ENCODE results near the gene AADACL2. TPM values are rescaled to one million over a fixed set of nuclear protein-coding genes. Genes with fewer than 3 reads are reported as not detected.

Gene AADACL2
- not detected for total RNA-seq

- DNase-seq (ENCODE audit: low spot score in 2 of 2) (no peak), FAIRE-seq (no peak)
These were observed at the start of gene AADACL2 for GRCh38 chr3:151733613-151734012. Gene AADACL2 (plus strand): TSS chr3:151733927. CDS start chr3:151734036, 109 bp downstream.

- DNase-seq (ENCODE audit: low spot score in 2 of 2) (no peak), FAIRE-seq (no peak)
These were observed 49.6 kb upstream of the AADACL2 start for GRCh38 chr3:151684094-151684493.

- DNase-seq (ENCODE audit: low spot score in 2 of 2): no peak
- FAIRE-seq: no peak
These were observed 47.5 kb upstream of the AADACL2 start for GRCh38 chr3:151686257-151686656.

GRCh38 chr3:151687076-151687475 lies 46.7 kb upstream of the AADACL2 start:
- FAIRE-seq: no peak

GRCh38 chr3:151688571-151688970 lies 45.2 kb upstream of the AADACL2 start:
- DNase-seq (ENCODE audit: low spot score in 2 of 2) (no peak), FAIRE-seq (no peak)

More at GRCh38 chr3:151687076-151687475, 46.7 kb upstream of the AADACL2 start:
- no peak for DNase-seq (ENCODE audit: low spot score in 2 of 2)

- no peak for DNase-seq (ENCODE audit: low spot score in 2 of 2)
- FAIRE-seq: no peak
These were observed 43.1 kb upstream of the AADACL2 start for GRCh38 chr3:151690645-151691044.

- DNase-seq (ENCODE audit: low spot score in 2 of 2): no peak
- FAIRE-seq: no peak
These were observed 36.2 kb upstream of the AADACL2 start for GRCh38 chr3:151697496-151697895.

GRCh38 chr3:151707216-151707615 lies 26.5 kb upstream of the AADACL2 start:
- DNase-seq (ENCODE audit: low spot score in 2 of 2): no peak
- FAIRE-seq: no peak

GRCh38 chr3:151708868-151709267 lies 24.9 kb upstream of the AADACL2 start:
- FAIRE-seq: no peak
- no peak for DNase-seq (ENCODE audit: low spot score in 2 of 2)

GRCh38 chr3:151709847-151710246 lies 23.9 kb upstream of the AADACL2 start:
- no peak for FAIRE-seq
- DNase-seq (ENCODE audit: low spot score in 2 of 2): no peak

GRCh38 chr3:151721294-151721693 lies 12.4 kb upstream of the AADACL2 start:
- FAIRE-seq (no peak), DNase-seq (ENCODE audit: low spot score in 2 of 2) (no peak)

- no peak for DNase-seq (ENCODE audit: low spot score in 2 of 2)
- no peak for FAIRE-seq
These were observed 10.9 kb upstream of the AADACL2 start for GRCh38 chr3:151722856-151723255.

GRCh38 chr3:151724576-151725562 lies 8.9 kb upstream of the AADACL2 start:
- FAIRE-seq (no peak), DNase-seq (ENCODE audit: low spot score in 2 of 2) (no peak)

GRCh38 chr3:151726016-151726415 lies 7.7 kb upstream of the AADACL2 start:
- FAIRE-seq (no peak), DNase-seq (ENCODE audit: low spot score in 2 of 2) (no peak)

GRCh38 chr3:151732861-151733260 lies 866 bp upstream of the AADACL2 start:
- no peak for DNase-seq (ENCODE audit: low spot score in 2 of 2)
- FAIRE-seq: no peak

GRCh38 chr3:151740581-151740980 lies 6.9 kb downstream of the AADACL2 start:
- FAIRE-seq: no peak
- no peak for DNase-seq (ENCODE audit: low spot score in 2 of 2)

GRCh38 chr3:151743855-151744254 lies 10.1 kb downstream of the AADACL2 start:
- DNase-seq (ENCODE audit: low spot score in 2 of 2) (no peak), FAIRE-seq (no peak)

GRCh38 chr3:151750181-151750580 lies 16.5 kb downstream of the AADACL2 start:
- FAIRE-seq: no peak
- no peak for DNase-seq (ENCODE audit: low spot score in 2 of 2)

- FAIRE-seq: no peak
These were observed 17.0 kb downstream of the AADACL2 start for GRCh38 chr3:151750678-151751077.

GRCh38 chr3:151751161-151751560 lies 17.4 kb downstream of the AADACL2 start:
- DNase-seq (ENCODE audit: low spot score in 2 of 2) (no peak), FAIRE-seq (no peak)

More at GRCh38 chr3:151750678-151751077, 17.0 kb downstream of the AADACL2 start:
- DNase-seq (ENCODE audit: low spot score in 2 of 2): no peak

- no peak for FAIRE-seq
- no peak for DNase-seq (ENCODE audit: low spot score in 2 of 2)
These were observed 20.1 kb downstream of the AADACL2 start for GRCh38 chr3:151753846-151754245.

GRCh38 chr3:151761581-151761980 lies 27.9 kb downstream of the AADACL2 start:
- DNase-seq (ENCODE audit: low spot score in 2 of 2): no peak
- no peak for FAIRE-seq

Measured in frontal cortex (tissue), 4 donors.